Dendritic cell treated with granulocyte-macrophage colony-stimulating factor and Interleukin-4, amounts not matched to agents 40 ng/mL and 50 ng/mL, for 4 days (primary cell): ENCODE measurements around the gene MRPL27.
"Not testable (repeated sequence)": the region's sequence is repeated elsewhere in the genome, so short reads cannot be mapped to it uniquely, and the experiment has no call there.

Source experiments
- H3K27ac Mint-ChIP-seq: one replicate; pipeline ENCODE4 v1.8.0; 2022; ENCODE audit warnings: mild to moderate bottlenecking, mixed read lengths
- H3K27me3 Mint-ChIP-seq: one replicate; pipeline ENCODE4 v1.8.0; 2022; ENCODE audit warnings: mild to moderate bottlenecking, mixed read lengths
- H3K36me3 Mint-ChIP-seq: one replicate; pipeline ENCODE4 v1.8.0; 2022; ENCODE audit warnings: low read depth, mixed read lengths
- H3K4me1 Mint-ChIP-seq: one replicate; pipeline ENCODE4 v1.8.0; 2022; ENCODE audit warnings: low read depth, mixed read lengths
- H3K4me3 Mint-ChIP-seq: one replicate; pipeline ENCODE4 v1.8.0; 2022; ENCODE audit warnings: mild to moderate bottlenecking, moderate library complexity, mixed read lengths
- H3K9me3 Mint-ChIP-seq: one replicate; pipeline ENCODE4 v1.8.0; 2022; ENCODE audit warnings: mixed read lengths
- intact Hi-C: fragments of 100-400 bp; cut with micrococcal nuclease; formaldehyde crosslinking; loops from one replicate; pipeline ENCODE4 v1.15.0; 2022

MRPL27 gene

GRCh38 chr17:50372758-50373556, at the start of gene MRPL27, which contains the start of gene EME1:
TSS of gene MRPL27 (minus strand) at chr17:50373184. CDS start at chr17:50373170, 14 bp downstream.
TSS of gene EME1 (plus strand) at chr17:50373229. CDS start at chr17:50375209, 1,980 bp downstream.
- peak within 1 kb of the TSS; percentile 96 for H3K4me3 Mint-ChIP-seq
- no peaks in the 10 kb centered on the region for H3K9me3 Mint-ChIP-seq
- peak within 1 kb of the TSS; percentile 96 for H3K27ac Mint-ChIP-seq
- H3K36me3 Mint-ChIP-seq, result peaks cover 48% of the 10 kb centered on the region
- H3K27me3 Mint-ChIP-seq, result no peaks in the 10 kb centered on the region
- intact Hi-C loops, result loop anchor here (1.0 kb wide), 1 partner anchor 24 kb away; the partner anchor contains the start of gene LRRC59
- peaks cover 18% of the 10 kb centered on the region for H3K4me1 Mint-ChIP-seq

DNA sequence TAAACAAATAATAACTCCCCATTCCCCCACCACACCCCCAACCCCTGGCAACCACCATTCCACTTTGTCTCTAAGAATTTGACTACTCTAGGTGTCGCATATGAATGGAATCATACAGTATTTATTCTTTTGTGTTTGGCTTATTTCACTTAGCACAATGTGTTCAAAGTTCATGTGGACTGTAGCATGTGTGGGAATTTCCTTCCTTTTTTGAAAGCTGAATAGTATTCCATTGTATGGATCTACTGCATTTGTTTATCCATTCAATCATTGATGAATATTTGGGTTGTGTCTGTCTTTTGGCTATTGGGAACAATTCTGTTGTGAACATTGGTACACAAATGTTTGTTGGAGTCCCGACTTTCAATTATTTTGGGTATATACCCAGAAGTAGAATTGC, 49.8 kb upstream of the MRPL27 start:
- H3K27ac Mint-ChIP-seq, result no peak overlapping the region
- H3K4me3 Mint-ChIP-seq, result no peak overlapping the region
- intact Hi-C loops, result no loop called here

DNA sequence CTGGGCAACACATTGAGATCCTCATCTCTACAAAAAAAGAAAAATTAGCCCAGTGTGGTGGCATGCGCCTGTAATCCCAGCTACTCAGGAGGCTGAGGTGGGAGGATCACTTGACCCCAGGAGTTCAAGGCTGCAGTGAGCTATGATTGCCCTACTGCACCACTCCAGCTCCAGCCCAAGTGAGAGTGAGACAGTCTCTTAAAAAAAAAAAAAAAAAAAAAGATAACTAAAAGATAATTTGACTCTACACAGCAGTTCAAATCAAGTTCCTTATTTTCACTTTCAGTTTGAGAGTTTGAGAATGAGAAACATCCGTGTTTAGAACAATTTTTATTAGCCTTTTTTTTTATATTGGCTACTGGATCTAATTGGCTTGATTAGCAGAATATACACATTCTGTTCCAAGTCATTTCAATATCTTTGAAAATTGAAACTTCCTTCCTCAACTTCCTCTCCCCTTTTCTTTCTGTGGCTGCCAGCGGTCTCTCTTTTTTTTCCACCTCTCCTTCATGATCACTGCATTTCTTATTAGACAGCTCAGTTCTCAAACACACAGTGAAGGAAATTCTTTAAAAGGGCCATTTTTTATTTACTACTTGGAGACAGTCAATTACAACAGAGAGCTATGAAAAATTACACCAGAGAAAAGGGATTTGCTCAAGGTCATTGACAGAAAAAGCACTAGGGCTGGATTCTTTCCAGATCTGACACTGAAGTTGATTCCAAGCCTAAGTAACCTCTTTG, 48.5 kb upstream of the MRPL27 start:
- no peaks in the 10 kb centered on the region for H3K9me3 Mint-ChIP-seq
- H3K27ac Mint-ChIP-seq, result peak overlapping the region; percentile 87
- peak overlapping the region; percentile 38 for H3K4me3 Mint-ChIP-seq
- peaks cover under 1% of the 10 kb centered on the region for H3K36me3 Mint-ChIP-seq
- intact Hi-C loops, result no loop called here
- H3K4me1 Mint-ChIP-seq, result peaks cover 53% of the 10 kb centered on the region
- peaks cover 2% of the 10 kb centered on the region for H3K27me3 Mint-ChIP-seq

More for the DNA sequence above, 49.8 kb upstream of the MRPL27 start:
- peaks cover 13% of the 10 kb centered on the region for H3K36me3 Mint-ChIP-seq
- peaks cover 64% of the 10 kb centered on the region for H3K4me1 Mint-ChIP-seq
- no peaks in the 10 kb centered on the region for H3K9me3 Mint-ChIP-seq
- no peaks in the 10 kb centered on the region for H3K27me3 Mint-ChIP-seq

DNA sequence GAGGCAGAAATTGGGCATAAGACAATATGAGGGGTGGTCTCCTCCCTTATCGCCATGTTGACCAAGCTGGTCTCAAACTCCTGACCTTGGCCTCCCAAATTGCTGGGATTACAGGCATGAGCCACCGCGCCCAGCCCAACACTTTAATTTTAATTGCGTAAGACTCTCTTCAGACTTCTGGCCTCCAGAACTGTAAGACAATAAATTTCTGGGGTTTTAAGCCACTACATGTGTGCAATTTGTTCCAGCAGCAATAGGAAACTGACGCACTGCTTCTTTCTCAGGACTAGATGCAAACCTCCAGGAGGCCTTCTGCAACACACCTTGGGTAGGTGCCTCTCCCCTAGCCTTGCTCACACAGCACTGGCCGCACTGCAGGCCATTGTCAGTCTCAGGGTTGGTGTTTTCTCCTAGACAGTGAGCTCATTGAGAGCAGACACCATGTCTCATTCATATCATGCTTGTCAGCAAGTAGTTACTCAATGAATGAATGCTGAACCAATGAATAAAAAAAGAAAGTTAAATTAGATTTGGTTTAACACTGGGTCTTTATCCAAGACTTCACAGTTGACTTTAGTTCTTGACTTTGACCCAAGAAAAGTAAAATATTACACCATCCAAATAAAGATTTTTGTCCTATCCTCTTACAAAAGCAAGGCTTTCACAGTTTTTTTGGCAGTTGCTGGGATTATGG, 47.6 kb upstream of the MRPL27 start:
- intact Hi-C loops, result no loop called here
- no peaks in the 10 kb centered on the region for H3K36me3 Mint-ChIP-seq
- peaks cover 2% of the 10 kb centered on the region for H3K27me3 Mint-ChIP-seq
- H3K4me3 Mint-ChIP-seq, result no peak overlapping the region
- H3K27ac Mint-ChIP-seq, result peak overlapping the region; percentile 87
- no peaks in the 10 kb centered on the region for H3K9me3 Mint-ChIP-seq
- H3K4me1 Mint-ChIP-seq, result peaks cover 50% of the 10 kb centered on the region

DNA sequence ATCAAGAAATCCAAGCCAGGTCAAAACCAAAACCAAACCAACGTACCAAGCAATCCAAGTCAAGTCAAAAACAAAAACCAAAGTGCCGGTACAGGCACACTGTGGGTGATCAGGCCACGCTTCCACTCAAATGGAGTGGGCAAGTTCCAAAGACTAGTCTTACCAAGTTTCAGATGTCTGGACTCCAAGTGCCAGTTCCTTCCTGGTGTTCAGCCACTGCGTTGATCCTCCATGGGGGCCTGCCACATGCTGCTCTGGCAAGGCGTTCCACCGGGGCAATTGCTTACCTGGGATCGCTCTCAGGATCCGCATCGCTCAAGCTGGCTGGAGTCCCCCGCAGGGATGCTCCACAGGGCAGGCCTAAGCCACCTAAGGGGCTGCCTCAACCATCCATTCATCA, 46.6 kb upstream of the MRPL27 start:
- peak overlapping the region; percentile 87 for H3K27ac Mint-ChIP-seq
- H3K27me3 Mint-ChIP-seq, H3K36me3 Mint-ChIP-seq, intact Hi-C loops, H3K4me3 Mint-ChIP-seq, H3K9me3 Mint-ChIP-seq: not testable (repeated sequence)
- peaks cover 40% of the 10 kb centered on the region for H3K4me1 Mint-ChIP-seq

DNA sequence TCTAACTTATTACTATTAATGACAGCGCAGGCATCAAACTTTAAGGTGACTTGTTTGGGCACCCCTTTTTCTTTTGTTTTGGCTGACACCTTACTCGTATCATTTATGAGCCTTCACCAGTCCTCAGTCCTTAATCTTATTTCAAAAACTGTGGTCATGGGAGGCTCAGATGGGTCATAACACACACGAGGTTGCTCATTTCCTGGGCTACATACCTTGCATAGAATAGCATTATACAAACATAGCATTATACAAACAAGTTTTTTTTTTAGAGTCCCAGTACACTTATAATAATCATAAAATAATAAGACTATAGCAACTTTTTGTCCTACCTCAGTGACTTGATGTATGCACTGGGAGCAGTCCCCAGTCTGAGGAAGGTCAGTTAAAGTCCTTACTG, 41.8 kb upstream of the MRPL27 start:
- no peaks in the 10 kb centered on the region for H3K36me3 Mint-ChIP-seq

GRCh38 chr17:50412188-50412732, 39.3 kb upstream of the MRPL27 start:
- Mint-ChIP-seq H3K27me3 (peaks cover 11% of the 10 kb centered on the region), H3K4me1 (peaks cover 6% of the 10 kb centered on the region), H3K27ac (no peak overlapping the region), H3K4me3 (no peak overlapping the region), H3K9me3 (no peaks in the 10 kb centered on the region), H3K36me3 (no peaks in the 10 kb centered on the region)
- intact Hi-C loops, result no loop called here

More for the DNA sequence above, 41.8 kb upstream of the MRPL27 start:
- peaks cover 11% of the 10 kb centered on the region for H3K27me3 Mint-ChIP-seq
- H3K4me1 Mint-ChIP-seq, result peaks cover 12% of the 10 kb centered on the region
- intact Hi-C loops, result no loop called here
- no peak overlapping the region for H3K27ac Mint-ChIP-seq
- H3K9me3 Mint-ChIP-seq, result no peaks in the 10 kb centered on the region
- H3K4me3 Mint-ChIP-seq, result no peak overlapping the region

DNA sequence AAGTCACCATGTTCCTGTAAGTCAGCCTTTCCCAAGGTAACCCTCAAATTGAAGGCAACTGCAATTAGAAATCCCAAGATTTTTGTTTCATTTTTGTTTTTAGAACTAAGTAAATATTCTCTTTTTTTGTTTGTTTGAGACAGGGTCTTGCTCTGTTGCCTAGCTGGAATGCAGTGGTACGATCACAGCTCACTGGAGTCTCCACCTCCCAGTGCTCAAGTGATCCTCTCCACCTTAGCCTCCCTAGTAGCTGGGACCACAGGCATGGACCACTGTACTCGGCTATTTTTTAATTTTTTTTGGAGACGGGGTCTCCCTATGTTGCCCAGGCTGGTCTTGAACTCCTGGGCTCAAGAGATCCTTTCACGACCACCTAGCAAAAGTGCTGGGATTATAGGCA, 34.9 kb upstream of the MRPL27 start:
- no peaks in the 10 kb centered on the region for H3K9me3 Mint-ChIP-seq
- no peaks in the 10 kb centered on the region for H3K36me3 Mint-ChIP-seq
- intact Hi-C loops, result no loop called here
- H3K4me3 Mint-ChIP-seq, result no peak overlapping the region
- peaks cover 14% of the 10 kb centered on the region for H3K4me1 Mint-ChIP-seq
- no peak overlapping the region for H3K27ac Mint-ChIP-seq
- H3K27me3 Mint-ChIP-seq, result peaks cover 22% of the 10 kb centered on the region

GRCh38 chr17:50406578-50406977, 33.6 kb upstream of the MRPL27 start:
- Mint-ChIP-seq H3K27ac (no peak overlapping the region), H3K9me3 (no peaks in the 10 kb centered on the region), H3K36me3 (no peaks in the 10 kb centered on the region), H3K4me3 (no peak overlapping the region), H3K4me1 (peaks cover 9% of the 10 kb centered on the region), H3K27me3 (peaks cover 18% of the 10 kb centered on the region)
- intact Hi-C loops, result no loop called here

- H3K4me3 Mint-ChIP-seq, intact Hi-C loops, H3K9me3 Mint-ChIP-seq, H3K4me1 Mint-ChIP-seq, H3K27ac Mint-ChIP-seq, H3K36me3 Mint-ChIP-seq: not testable (repeated sequence)
- H3K27me3 Mint-ChIP-seq, result peaks cover 17% of the 10 kb centered on the region
Observed at GRCh38 chr17:50405351-50405750, 32.4 kb upstream of the MRPL27 start.

DNA sequence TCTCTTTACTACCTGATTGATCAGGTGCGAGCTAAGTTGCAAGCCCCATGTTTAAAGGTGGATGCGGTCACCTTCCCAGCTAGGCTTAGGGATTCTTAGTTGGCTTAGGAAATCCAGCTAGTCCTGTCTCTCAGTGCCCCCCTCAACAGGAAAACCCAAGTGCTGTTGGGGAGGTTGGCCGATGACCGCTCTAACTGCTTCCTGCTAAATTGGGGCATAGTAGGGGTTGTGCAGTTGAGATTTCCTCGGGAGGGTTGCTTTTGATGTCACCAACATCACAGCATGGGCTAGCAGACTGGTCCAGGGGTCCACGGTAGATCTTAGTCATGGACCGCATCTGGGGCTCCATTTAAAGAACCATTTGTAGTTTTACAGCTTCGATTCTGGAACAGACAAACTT, 26.6 kb upstream of the MRPL27 start:
- H3K36me3 Mint-ChIP-seq, result peaks cover 10% of the 10 kb centered on the region
- H3K4me3 Mint-ChIP-seq, intact Hi-C loops, H3K9me3 Mint-ChIP-seq, H3K27me3 Mint-ChIP-seq, H3K27ac Mint-ChIP-seq: not testable (repeated sequence)
- H3K4me1 Mint-ChIP-seq, result peaks cover 37% of the 10 kb centered on the region

DNA sequence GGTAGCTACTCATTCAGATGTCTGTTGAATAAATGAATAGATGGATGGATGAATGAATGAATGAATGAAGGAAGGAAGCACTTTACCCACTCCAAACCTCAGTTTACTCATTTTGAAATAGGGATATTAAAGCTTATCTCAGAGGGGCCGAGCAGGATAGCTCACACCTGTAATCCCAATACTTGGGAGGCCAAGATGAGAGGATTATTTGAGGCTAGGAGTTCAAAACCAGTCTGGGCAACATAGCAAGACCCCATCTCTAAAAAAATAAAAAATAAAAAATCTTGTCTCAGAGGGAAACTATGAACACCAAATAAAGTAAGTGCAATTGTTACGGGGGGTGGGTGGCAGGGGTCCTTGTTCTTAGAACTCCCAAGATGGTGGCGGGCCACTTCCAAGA, 25.7 kb upstream of the MRPL27 start:
- H3K27ac Mint-ChIP-seq, intact Hi-C loops, H3K4me3 Mint-ChIP-seq, H3K9me3 Mint-ChIP-seq, H3K27me3 Mint-ChIP-seq: not testable (repeated sequence)
- H3K36me3 Mint-ChIP-seq, result peaks cover 20% of the 10 kb centered on the region
- H3K4me1 Mint-ChIP-seq, result peaks cover 35% of the 10 kb centered on the region

DNA sequence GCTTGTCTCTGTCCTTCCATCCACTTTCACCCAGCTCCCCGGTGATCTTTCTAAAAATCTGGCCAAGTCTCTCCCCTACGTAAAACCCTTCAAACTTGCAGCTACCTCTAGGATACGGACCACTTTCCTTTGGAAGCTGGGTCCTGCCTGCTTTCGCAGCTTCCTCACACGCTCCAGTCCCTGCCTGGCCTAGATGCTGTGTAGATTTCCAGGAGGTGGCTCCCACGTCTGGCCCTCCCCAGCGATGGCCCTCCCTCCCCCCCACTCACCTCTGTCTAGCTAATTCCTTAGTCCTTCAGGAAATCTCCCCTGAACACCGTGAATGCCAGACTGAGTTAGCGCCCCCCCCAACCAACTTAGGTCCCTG, 24.9 kb upstream of the MRPL27 start:
- Mint-ChIP-seq H3K36me3 (peaks cover 27% of the 10 kb centered on the region), H3K27me3 (peaks cover 1% of the 10 kb centered on the region), H3K4me1 (peaks cover 40% of the 10 kb centered on the region), H3K4me3 (peak overlapping the region; percentile 78), H3K27ac (peak overlapping the region; percentile 86), H3K9me3 (no peaks in the 10 kb centered on the region)
- intact Hi-C loops, result loop anchor here (1.0 kb wide), 2 partner anchors 26 to 28 kb away; partner anchors contain the start of gene ACSF2
